Endothelial cell (in vitro differentiated cells): ENCODE results near the gene DIPK1C. TPM values are rescaled to one million over a fixed set of nuclear protein-coding genes. Genes with fewer than 3 reads are reported as not detected.

Experiments
- DNase-seq: peaks from one replicate; pipeline ENCODE4 v3.0.0; 2021; ENCODE audit warnings: low spot score
- H3K27ac Mint-ChIP-seq: one replicate; pipeline ENCODE4 v1.8.0; 2021; ENCODE audit warnings: mixed read lengths, inconsistent platforms; ENCODE audit not compliant: unreplicated experiment
- H3K27me3 Mint-ChIP-seq: one replicate; pipeline ENCODE4 v1.8.0; 2021; ENCODE audit warnings: mild to moderate bottlenecking, moderate library complexity, mixed read lengths, inconsistent platforms; ENCODE audit not compliant: unreplicated experiment
- H3K36me3 Mint-ChIP-seq: one replicate; pipeline ENCODE4 v1.8.0; 2021; ENCODE audit warnings: mild to moderate bottlenecking, low read depth, mixed read lengths, inconsistent platforms; ENCODE audit not compliant: unreplicated experiment
- H3K4me1 Mint-ChIP-seq: one replicate; pipeline ENCODE4 v1.8.0; 2021; ENCODE audit warnings: mild to moderate bottlenecking, mixed read lengths, inconsistent platforms; ENCODE audit not compliant: unreplicated experiment
- H3K4me3 Mint-ChIP-seq: one replicate; pipeline ENCODE4 v1.8.0; 2021; ENCODE audit warnings: mild to moderate bottlenecking, mixed read lengths, inconsistent platforms; ENCODE audit not compliant: unreplicated experiment
- H3K9me3 Mint-ChIP-seq: one replicate; pipeline ENCODE4 v1.8.0; 2021; ENCODE audit warnings: mixed read lengths, inconsistent platforms; ENCODE audit not compliant: unreplicated experiment
- CTCF ChIP-seq: fragments of 200-600 bp; sonication (generic); IDR thresholded peaks from one replicate; pipeline ENCODE4 v1.5.0; 2021; ENCODE audit warnings: antibody characterized with exemption; ENCODE audit not compliant: unreplicated experiment
- total RNA-seq: library from RNA; stranded (reverse); fragmentation: NEBNext Ultra II Directional; extraction: Animal tissue kit (Norgen Biotek cat#: 25700); gene quantifications from one replicate; pipeline ENCODE4 v1.2.1, GENCODE V29; 2021; ENCODE audit not compliant: unreplicated experiment

The DIPK1C gene
- total RNA-seq, 1 donor from 2014 or later, result 0.21 TPM

GRCh38 chr18:74500372-74500771, 43.3 kb upstream of the DIPK1C start:
- no peak overlapping the region for H3K4me3 Mint-ChIP-seq
- no peak for DNase-seq
- H3K27ac Mint-ChIP-seq, result no peak overlapping the region
- no peaks in the 10 kb centered on the region for H3K9me3 Mint-ChIP-seq
- no peak for TF ChIP-seq CTCF
- peaks cover 24% of the 10 kb centered on the region for H3K36me3 Mint-ChIP-seq
- H3K4me1 Mint-ChIP-seq, result peaks cover 19% of the 10 kb centered on the region
- H3K27me3 Mint-ChIP-seq, result peaks cover 8% of the 10 kb centered on the region

GRCh38 chr18:74499633-74500032, 42.5 kb upstream of the DIPK1C start:
- H3K4me3 Mint-ChIP-seq, result no peak overlapping the region

GRCh38 chr18:74498712-74499627, 41.9 kb upstream of the DIPK1C start:
- TF ChIP-seq CTCF, result no peak
- peaks cover 8% of the 10 kb centered on the region for H3K27me3 Mint-ChIP-seq
- no peak for DNase-seq
- H3K9me3 Mint-ChIP-seq, result no peaks in the 10 kb centered on the region
- H3K27ac Mint-ChIP-seq, result peak overlapping the region; percentile 81
- peaks cover 19% of the 10 kb centered on the region for H3K4me1 Mint-ChIP-seq
- no peak overlapping the region for H3K4me3 Mint-ChIP-seq
- H3K36me3 Mint-ChIP-seq, result peaks cover 18% of the 10 kb centered on the region

More at GRCh38 chr18:74499633-74500032, 42.5 kb upstream of the DIPK1C start:
- no peaks in the 10 kb centered on the region for H3K9me3 Mint-ChIP-seq
- no peak for DNase-seq
- peaks cover 22% of the 10 kb centered on the region for H3K36me3 Mint-ChIP-seq
- H3K27me3 Mint-ChIP-seq, result peaks cover 8% of the 10 kb centered on the region
- no peak for TF ChIP-seq CTCF
- H3K4me1 Mint-ChIP-seq, result peaks cover 19% of the 10 kb centered on the region
- peak overlapping the region; percentile 81 for H3K27ac Mint-ChIP-seq

- no peaks in the 10 kb centered on the region for H3K9me3 Mint-ChIP-seq
- H3K4me3 Mint-ChIP-seq, result peak overlapping the region; percentile 88
- no peak for TF ChIP-seq CTCF
- no peak for DNase-seq
- H3K27me3 Mint-ChIP-seq, result peaks cover 8% of the 10 kb centered on the region
- peak overlapping the region; percentile 43 for H3K27ac Mint-ChIP-seq
- H3K36me3 Mint-ChIP-seq, result peaks cover 8% of the 10 kb centered on the region
- peaks cover 19% of the 10 kb centered on the region for H3K4me1 Mint-ChIP-seq
Measured at GRCh38 chr18:74497778-74498177, 40.7 kb upstream of the DIPK1C start.

- Mint-ChIP-seq H3K27me3 (peaks cover 8% of the 10 kb centered on the region), H3K4me3 (peak overlapping the region; percentile 88), H3K9me3 (no peaks in the 10 kb centered on the region), H3K4me1 (peaks cover 19% of the 10 kb centered on the region), H3K27ac (no peak overlapping the region), H3K36me3 (peaks cover 8% of the 10 kb centered on the region)
- no peak for DNase-seq
- no peak for TF ChIP-seq CTCF
Measured at GRCh38 chr18:74497324-74497676, 40.2 kb upstream of the DIPK1C start.
